GM10266 (cell line): ENCODE results near the gene ARL6IP4.

Source experiments
- DNase-seq: peaks from one replicate; pipeline ENCODE4 v3.0.0; 2012; ENCODE audit errors: extremely low spot score
- TF ChIP-seq, protein P1 (sequence below): IDR thresholded peaks from 2 replicates; pipeline ENCODE4 v1.5.1; 2012; ENCODE audit warnings: mild to moderate bottlenecking, low read depth; ENCODE audit not compliant: control insufficient read depth, insufficient read depth; ENCODE audit errors: missing control alignments

ARL6IP4 gene

DNA sequence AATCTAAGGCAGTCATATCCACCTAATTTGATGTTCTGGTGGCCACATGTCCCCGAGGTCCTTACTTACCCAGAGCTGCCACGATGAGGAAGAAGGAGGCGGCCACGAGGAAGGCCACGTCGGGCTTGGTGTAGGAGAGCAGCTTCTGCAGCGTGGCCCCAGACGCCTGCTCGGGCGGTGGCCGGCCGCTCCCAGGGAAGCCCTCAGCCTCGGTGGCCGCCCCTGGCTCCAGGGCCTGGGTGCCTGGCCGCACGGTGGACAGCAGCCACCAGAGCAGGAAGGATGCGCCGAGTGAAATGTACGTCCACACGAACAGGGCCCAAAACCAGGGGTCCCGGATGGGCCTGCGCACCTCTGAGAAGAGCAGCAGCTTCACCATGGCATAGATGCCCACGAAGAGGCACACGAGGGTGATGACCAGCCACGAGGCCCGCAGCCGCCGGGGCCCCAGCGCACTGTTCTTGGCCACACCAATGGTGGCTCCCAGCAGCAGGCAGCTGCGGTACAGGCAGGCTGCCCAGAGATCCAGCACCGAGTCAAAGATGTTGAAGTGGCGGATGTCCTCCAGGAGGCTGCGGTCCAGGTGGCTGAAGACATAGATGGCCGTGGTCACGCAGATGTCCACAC is 20.8 kb upstream of the ARL6IP4 start:
- no peak for DNase-seq
- TF ChIP-seq, protein P1, sequence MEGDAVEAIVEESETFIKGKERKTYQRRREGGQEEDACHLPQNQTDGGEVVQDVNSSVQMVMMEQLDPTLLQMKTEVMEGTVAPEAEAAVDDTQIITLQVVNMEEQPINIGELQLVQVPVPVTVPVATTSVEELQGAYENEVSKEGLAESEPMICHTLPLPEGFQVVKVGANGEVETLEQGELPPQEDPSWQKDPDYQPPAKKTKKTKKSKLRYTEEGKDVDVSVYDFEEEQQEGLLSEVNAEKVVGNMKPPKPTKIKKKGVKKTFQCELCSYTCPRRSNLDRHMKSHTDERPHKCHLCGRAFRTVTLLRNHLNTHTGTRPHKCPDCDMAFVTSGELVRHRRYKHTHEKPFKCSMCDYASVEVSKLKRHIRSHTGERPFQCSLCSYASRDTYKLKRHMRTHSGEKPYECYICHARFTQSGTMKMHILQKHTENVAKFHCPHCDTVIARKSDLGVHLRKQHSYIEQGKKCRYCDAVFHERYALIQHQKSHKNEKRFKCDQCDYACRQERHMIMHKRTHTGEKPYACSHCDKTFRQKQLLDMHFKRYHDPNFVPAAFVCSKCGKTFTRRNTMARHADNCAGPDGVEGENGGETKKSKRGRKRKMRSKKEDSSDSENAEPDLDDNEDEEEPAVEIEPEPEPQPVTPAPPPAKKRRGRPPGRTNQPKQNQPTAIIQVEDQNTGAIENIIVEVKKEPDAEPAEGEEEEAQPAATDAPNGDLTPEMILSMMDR = no peak

DNA sequence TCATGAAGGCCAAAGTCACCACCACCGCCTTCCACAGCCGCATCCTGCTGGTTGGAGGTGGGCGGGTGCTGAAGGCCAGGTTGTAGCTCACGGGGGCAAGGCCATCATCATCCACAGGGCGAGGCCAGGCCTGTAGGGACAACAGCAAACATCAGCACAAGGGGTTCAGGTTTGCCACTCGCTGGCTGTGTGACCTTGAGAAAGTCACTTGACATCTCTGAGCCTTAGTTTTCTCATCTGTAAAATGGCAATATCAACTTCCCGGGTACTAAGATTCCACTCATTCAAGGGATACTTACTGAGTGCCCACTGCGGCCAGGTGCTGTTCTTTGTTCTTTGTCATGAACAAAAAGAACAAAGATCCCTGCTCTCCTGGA is 20.3 kb upstream of the ARL6IP4 start:
- no peak for DNase-seq
- TF ChIP-seq, protein P1 = no peak

DNA sequence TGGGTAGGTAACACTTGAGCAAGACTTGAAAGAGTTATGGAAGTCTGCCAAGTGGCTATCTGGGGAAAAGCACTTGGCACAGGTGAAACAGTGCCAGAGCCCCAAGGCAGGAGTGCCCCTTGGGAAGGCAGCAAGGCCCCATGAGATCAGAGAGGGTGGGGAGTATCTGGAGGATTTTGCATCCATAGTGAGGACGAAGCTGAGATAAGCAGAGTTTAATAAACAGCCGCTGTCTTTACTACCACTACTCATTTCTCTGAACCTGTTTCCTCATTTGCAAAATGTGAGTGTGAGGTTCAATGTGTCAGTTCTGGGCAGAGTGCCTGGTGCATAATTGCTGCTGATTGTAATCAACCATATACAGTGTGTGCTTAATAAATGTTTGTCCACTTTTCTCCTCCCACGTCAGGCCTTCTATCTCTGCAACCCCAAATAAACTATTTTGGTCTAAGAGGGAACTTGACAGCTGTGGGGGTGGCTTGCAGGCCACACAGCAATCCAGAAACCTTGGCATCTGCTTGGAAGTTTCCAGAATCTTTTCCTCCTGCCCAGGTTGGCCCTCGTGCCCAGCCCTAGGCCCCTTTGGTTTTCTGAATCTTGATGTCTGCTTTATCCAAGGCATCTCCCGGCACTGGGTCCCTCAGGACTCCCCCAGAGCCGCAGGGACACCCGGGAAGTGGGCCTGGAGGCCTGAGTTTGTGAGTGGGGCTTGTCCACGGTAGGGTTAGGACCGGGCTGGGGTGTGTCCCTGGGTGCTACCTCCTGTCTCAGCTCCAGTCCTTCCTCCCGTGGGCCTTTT is 18.8 kb upstream of the ARL6IP4 start:
- TF ChIP-seq, protein P1 = no peak
- no peak for DNase-seq

- no peak for DNase-seq
- TF ChIP-seq, protein P1 = no peak
Observed at GRCh38 chr12:122963941-122964265, 16.6 kb upstream of the ARL6IP4 start.

DNA sequence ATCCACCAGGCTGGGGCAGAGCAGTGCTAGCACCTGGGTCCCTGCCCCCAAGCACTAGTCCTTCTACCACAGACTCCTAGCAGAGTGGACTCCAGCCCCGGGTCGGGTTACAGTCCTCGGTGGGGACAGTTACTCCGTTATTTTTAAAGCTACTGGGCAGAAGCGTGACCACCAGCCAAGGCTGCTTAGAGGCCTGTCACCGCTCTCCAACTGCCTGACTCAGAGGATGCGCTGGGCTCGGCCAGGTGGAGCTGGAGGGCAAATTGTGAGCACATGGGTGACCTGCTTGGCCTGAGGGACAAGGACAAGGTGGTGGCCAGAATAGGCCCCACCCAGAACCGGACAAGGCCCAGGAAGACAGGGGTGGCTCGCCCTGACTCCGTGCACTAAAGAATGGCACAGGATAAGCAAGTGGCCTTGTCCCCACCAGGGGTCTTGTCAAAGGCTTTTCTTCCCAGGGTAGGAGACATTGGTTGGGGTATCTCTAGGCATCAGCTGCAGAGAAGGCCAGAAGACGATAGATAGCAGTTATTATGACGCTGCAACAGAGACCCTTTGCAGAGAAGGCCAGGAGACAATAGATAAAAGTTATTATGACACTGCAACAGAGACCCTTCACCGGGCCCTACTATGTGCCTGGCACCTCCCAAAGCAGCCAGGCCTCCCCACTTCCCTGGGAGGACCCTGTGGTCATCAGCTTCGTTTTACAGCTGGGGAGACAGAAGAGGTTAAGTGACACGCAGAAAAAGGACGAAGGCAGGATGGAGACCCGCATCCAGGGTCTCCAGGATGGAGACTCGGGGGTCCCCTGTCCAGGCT is 15.8 kb upstream of the ARL6IP4 start:
- TF ChIP-seq, protein P1 = no peak
- no peak for DNase-seq

- no peak for DNase-seq
- TF ChIP-seq, protein P1 = no peak
Observed at GRCh38 chr12:122965321-122965751, 15.1 kb upstream of the ARL6IP4 start.
